22Rv1 (cell line): ENCODE data around the gene NKX6-1.

Experiments
- ZFX ChIP-seq: fragments of 450-650 bp; IDR thresholded peaks from 2 replicates; pipeline ENCODE4 v1.6.1; 2017; ENCODE audit warnings: antibody characterized with exemption, borderline replicate concordance
- TF ChIP-seq, protein P1 (sequence below): fragments of 450-650 bp; IDR thresholded peaks from 2 replicates; pipeline ENCODE4 v1.5.1; 2017; ENCODE audit warnings: mild to moderate bottlenecking

DNA sequence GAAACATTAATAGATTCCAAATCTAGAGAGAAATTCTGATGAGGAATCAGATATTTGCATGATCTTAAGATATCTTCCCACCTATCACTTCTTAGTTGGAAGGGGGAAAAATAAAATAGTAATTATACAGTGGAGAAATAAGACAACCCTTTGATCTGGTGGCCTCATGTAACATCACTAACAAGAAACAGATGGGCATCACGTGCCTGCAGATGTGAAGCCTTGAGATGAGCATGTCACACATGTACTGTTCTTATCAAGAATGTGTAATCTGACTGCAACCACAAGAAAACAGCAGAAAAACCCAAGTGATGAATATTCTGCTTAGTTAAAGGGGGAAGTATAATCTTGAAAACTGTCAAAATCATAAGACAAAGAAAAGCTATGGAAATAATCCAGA lies 31.4 kb upstream of the NKX6-1 start:
- TF ChIP-seq, protein P1, sequence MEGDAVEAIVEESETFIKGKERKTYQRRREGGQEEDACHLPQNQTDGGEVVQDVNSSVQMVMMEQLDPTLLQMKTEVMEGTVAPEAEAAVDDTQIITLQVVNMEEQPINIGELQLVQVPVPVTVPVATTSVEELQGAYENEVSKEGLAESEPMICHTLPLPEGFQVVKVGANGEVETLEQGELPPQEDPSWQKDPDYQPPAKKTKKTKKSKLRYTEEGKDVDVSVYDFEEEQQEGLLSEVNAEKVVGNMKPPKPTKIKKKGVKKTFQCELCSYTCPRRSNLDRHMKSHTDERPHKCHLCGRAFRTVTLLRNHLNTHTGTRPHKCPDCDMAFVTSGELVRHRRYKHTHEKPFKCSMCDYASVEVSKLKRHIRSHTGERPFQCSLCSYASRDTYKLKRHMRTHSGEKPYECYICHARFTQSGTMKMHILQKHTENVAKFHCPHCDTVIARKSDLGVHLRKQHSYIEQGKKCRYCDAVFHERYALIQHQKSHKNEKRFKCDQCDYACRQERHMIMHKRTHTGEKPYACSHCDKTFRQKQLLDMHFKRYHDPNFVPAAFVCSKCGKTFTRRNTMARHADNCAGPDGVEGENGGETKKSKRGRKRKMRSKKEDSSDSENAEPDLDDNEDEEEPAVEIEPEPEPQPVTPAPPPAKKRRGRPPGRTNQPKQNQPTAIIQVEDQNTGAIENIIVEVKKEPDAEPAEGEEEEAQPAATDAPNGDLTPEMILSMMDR: no peak
- no peak for TF ChIP-seq ZFX
